RCC 7860 (cell line): Measurements from ENCODE around the gene BMERB1.
"Not testable (repeated sequence)": the region's sequence is repeated elsewhere in the genome, so short reads cannot be mapped to it uniquely, and the experiment has no call there.

Experiments used
- DNase-seq: peaks from one replicate; pipeline ENCODE4 v3.0.0-alpha.2; 2015; ENCODE audit warnings: low spot score
- FAIRE-seq: peaks from 2 replicates; lab custom pipeline; 2012; peaks lifted over from hg19 to GRCh38; lab: Jason Lieb, UNC

The BMERB1 gene

DNA sequence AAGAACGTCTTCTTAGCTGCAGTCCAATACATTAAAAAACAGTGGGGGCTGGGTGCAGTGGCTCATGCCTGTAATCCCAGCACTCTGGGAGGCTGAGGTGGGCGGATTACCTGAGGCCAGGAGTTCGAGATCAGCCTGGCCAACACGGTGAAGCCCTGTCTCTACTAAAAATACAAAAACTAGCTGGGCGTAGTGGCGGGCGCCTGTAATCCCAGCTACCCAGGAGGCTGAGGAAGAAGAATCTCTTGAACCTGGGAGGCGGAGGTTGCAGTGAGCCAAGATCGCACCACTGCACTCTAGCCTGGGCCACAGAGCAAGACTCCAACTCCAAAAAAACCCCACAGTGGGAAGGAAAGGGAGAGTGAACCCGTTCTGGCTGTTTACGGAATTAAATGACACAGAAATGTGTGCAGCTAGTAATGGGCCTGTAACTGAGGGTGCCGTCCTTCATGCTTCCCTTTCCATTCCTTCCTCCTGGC lies 172.9 kb downstream of the BMERB1 start:
- not testable (repeated sequence) for DNase-seq, FAIRE-seq

DNA sequence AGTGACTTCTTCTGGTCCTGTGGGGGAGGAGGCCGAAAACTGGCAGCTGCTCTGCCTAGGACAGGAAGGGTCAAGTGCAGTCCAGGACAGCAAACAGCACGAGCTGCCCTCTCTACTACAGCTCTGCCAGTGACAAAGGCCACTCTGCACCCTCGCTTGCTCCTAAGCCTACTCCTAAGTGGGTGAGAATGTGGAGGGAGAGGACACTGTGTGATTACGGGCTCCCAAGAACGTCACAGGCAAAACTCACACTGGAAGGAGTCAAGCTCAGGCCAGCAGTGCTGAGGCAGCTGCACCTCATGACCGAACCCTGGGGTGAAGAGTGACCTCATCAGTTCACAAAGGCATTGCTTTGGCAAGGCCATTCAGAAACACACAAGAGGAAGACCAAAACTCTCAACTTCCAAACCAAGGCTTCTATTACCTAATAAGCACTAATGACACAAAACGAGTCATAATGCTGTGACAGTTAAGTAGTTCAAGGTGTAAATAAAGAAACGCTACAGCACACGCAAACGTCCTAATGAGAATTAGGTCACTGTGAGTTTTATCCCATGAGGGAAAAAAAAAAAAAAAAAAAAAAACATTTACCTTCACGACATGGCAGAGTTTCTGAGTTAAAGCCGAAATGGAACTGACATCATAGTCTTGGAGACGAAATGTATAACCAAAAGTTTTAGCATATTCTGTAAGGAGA lies 173.5 kb downstream of the BMERB1 start:
- FAIRE-seq = no peak
- DNase-seq = no peak

DNA sequence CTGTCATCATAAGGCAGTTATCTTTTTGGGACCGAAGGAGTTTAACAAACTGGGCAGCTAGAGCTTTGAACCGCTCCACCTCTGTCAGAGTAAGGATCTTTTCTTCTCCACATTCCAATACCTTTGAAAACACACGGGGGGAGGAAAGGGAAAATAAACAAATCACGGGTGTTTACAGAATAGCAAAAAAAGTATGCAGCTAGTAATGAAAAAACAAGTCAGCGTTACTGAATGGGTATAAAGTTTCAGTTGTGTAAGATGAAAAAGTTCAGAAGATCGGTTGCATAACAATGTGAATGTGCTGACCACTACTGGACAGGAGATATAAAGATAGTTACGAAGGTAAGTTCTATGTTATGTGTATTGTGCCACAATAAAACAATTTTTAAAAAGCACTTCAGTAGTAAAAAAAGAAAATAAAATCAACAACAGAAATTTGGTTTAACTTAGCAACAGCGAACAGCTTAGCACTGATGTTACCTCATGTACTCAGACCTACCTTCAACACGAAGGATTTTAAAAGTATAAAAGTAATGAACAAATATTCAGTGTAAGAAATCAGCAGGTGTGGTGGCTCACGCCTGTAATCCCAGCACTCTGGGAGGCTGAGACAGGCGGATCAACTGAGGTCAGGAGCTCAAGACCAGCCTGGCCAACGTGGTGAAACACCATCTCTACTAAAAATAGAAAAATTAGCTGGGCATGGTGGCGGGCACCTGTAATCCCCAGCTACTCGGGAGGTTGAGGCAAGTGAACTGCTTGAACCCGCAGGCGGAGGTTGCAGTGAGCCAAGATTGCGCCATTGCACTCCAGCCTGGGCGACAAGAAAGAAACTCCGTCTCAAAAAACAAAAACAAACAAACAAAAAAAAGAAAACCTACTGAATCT lies 174.3 kb downstream of the BMERB1 start:
- no peak for FAIRE-seq
- no peak for DNase-seq

DNA sequence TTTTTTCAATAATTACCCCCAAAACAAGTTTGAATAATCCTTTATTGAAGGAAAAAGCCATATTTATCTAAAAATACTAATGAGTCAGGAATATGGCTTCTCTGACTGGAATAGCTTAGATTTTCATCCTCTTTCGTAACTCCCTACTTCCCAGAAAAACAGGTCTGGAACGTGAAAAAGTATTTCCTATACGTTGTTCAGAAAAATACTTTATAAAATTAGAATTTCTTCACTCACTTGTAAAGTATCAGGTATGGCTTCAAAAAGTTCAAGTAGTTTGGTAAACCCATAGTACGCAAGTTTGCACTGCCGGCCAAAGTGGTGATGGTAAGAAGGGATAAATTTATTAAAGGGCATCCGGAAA lies 174.9 kb downstream of the BMERB1 start:
- FAIRE-seq = no peak

DNA sequence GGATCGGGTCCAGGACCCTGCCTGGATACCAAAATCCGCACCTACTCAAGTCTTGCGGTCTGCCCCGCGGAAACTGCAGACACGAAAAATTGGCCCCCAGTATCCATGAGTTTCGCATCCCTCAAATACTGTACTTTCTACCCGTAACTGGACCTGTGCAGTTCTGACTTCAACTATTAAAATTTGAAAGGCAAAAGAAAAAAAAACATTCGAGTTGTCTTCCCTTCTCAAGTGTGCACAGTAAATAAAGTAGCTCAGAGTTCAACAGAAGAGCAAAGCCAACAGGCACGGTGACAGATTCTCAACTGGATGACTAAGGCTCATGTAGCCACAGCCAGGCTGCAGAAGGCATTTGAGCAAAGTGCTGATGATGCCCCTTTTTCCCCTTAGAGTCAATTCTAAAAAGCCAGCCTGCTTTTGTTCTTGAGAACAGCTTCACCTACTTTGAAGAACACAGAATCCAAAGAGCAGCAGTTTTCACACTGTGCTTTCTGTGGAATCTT lies 176.0 kb downstream of the BMERB1 start:
- DNase-seq (no peak), FAIRE-seq (no peak)

More for the DNA sequence above, 174.9 kb downstream of the BMERB1 start:
- DNase-seq = no peak

DNA sequence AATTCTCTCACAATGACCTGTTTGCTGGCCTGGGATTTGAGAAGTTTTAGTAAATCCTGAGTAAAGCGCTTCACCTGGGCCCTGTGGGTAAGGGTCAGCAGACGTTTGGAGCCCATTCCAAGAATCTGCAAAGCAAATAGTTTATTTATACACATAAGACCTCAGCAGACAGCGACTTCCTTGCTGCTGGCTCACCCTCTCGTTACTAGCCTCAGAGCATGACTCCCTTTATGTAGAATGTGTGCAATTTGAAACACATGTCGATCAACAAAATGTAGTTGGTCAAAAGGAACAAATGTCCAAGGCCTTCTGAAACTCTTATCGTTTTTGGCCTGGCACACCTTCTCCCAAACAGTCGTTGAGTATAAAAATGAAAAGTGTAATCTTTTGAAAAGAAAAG lies 177.2 kb downstream of the BMERB1 start:
- FAIRE-seq (no peak), DNase-seq (no peak)

DNA sequence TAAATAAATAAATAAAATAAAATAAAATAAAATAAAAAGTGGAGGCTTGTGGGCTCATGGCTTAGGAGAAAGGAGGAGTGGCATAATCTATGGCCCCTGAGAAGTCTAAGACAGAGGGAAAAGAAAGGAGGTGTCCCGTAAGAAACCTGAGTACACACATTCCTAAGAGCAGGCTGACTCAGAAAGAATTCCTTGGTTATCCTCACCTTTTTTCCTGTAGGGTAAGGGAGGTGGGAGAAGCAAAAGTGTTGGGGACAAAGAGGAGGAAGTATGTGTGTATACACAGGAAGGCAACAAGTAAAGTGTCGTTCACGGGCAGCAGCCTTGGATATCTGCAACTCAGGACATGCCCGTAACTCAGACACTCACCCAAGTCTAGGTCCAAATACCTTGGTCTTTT lies 179.3 kb downstream of the BMERB1 start:
- DNase-seq (peak; percentile 17), FAIRE-seq (no peak)

DNA sequence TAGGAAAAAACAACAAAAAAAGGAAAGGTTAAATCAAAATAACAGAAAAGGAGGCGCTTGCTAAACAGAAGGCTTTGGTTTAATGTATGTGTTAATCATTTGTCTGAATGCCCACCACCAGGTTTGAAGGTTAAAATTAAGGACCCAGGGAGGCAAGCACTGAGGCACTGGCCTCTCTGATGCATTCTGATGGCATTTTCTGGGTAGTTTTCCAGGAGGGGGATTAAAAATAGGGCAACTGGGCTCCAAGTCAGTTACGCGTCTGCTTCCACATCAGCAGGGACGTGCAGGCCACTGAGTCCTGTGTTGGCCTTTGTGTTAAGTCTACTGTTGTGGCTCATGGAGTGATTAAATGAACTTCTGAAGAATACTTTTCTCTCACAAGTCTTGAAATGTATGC lies 181.6 kb downstream of the BMERB1 start:
- FAIRE-seq (no peak), DNase-seq (no peak)

DNA sequence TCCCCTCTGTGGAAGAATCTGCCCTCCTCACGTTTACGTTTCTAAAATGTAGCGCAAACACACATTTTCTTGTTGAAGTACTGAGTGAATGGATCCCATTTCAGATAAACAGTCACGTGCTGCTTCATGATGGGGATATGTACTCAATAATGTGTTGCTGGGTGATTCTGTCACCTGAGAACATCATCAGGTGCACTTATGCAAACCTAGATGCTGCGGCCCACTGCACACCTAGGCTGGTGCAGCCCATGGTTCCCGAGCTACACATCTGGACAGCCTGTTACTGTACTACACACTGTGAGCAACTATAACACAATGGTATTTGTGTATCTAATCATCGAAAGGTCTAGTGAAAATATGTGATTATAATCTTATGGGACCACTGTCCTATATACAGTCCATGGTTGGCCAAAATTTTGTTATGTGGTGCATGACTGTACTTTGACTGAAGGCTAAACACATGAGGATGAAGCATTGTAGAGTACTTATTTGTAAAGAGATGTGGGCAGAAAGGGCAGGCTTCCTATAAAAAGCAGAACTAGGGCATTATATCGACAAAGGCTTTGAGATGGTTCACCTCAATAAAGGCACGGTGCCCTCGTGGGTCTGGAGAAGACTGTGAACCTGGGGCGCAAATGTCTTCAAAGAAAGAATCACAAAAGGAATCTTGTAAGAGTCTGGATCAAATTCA lies 182.2 kb downstream of the BMERB1 start:
- no peak for DNase-seq
- no peak for FAIRE-seq

DNA sequence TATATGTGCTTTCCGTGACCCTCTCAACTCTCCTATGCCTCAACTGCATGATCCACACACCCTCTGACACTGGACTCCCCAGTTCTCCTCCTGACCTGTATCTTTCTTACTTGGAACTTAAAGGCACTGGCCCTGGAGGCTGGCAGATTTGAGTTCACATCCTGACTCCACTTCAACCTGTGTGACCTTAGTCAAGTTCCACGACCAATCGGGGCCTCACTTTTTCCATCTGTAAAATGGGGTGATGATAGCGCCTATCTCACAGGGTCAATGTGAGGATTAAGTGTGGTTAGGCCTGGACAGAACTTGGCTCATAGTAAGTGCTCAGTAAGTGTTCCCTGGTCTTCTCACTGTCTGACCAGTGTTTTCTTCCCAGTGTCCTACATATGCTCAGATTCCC lies 183.5 kb downstream of the BMERB1 start:
- FAIRE-seq = no peak

DNA sequence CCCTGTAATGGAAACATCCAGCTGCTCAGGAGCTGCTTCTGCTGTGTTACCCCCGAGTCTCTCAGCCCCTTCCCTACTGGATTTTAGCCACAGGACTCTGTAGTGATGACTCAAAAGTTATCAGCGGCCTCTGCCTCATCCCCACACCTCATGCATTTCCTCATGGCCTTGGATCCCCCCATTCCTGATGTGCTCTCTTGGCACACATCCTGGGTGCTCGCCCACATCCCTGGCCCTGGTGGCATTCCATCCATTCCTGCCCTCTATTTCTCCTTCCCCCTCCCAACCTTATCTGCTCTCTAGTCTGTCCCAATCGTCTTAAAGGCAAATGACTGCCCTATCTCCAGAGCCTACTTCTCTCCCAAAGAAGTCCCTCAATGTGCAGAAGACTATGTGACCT lies 184.0 kb downstream of the BMERB1 start:
- peak; percentile 72 for DNase-seq
- FAIRE-seq = peak; percentile 70

More for the DNA sequence above, 183.5 kb downstream of the BMERB1 start:
- no peak for DNase-seq

DNA sequence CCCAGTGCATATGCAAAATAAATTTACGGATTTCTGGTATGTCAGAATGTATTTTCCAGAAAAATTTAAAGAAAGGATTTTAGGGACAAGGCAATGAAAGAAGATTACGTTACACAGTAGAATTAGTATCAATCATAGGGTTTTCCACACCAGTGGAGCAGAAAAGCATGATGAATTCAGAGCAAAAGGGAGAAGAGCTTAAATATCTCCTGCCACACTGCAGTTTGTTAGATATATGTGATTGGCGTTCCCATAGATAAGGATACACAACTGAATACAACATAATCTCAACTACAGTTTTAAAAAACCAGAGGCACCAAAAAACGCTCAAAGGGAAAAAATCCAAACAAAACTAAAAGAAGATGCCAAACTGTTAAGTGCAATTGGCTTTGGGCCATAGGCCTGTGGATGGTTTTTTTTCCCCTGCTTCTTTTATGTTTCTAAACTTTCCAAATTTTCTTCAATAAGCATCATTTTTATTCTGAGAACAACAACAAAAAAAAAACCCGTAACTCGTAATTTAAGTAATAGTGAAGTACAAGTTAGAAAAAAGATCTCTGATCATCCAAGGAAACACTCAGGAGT lies 186.3 kb downstream of the BMERB1 start:
- peak; percentile 85 for FAIRE-seq
- DNase-seq = peak; percentile 41

DNA sequence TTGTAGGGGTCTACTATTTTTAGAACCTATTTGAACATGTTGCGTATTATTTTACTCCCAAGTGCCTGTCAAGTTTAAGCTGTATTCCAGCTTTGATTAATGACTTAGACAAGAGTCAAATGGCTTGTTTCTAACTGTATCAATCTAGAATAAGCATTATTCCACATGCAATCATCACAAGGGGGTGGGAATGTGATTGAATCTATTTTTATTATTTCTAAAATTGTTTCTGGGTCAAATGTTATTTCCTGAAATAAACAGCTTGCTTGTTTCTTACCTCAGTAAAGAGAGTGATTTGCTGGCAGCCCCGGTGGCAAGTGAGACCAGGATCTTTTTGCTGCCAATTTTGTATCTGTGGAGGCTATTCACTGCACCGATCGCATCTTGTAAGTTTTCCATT lies 187.1 kb downstream of the BMERB1 start:
- FAIRE-seq (no peak), DNase-seq (no peak)

DNA sequence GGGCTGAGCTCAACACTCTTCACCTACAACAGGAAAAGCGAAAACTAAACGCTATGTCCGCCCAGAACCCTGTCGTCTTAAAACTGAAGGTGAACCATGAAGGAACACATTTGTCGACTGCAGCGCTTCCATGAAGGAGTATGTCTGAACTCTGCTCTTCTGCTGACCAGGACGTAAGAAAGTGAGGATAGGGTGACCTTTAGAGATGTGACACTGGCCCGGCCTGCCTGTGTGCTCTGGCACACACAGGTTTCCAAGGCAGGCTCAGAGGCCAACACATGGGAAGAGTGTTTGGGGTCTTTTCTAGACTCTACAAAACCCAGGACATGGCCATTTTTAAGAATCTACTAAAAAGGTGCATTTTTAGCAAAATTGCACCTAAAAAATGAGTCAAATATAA lies 187.5 kb downstream of the BMERB1 start:
- no peak for FAIRE-seq
- DNase-seq = no peak

DNA sequence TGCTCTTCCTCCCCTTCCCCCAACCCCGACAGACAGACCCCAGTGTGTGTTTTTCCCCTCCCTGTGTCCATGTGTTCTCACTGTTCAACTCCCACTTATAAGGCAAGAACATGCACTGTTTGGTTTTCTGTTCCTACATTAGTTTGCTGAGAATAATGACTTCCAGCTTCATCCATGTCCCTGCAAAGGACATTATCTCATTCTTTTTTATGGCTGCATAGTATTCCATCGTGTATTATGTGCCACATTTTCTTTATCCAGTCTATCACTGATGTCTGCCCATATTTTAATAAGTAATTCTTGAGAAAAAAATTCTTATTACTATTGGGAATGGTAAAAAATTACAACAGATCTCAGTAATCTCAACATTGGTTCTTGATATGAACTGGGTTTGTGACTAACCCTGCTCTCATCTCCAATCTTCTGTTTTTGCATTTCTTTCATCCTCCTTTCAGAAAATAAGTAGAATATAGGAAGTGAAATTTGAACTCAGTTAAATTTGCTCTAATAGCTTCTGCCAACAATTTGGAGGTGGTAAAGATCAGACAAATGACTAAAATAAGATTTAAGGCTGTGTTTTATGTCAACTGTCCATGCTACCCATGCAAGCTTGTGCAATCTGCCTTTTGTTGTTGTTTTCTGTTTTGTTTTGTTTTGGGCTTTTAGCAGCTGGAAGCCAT lies 197.5 kb downstream of the BMERB1 start:
- no peak for DNase-seq
- FAIRE-seq = no peak

DNA sequence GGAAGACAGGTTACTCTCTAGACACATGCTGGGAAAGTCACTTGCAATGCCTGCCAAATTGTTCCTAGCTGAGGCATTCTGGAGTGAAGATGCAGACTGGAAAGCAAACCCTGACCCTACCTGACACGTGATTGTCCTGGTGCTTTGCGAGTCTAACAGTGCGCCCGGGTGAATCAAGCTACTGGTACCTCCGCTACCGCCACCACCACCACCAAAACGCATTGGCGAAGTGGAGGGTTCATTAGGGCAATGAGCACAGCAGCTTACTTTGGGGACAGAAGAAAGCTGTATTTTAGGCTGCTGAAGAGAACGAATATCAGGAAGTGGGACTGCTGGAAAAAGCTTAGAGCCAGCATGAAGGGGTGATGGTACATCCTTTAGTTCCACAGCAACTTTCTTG lies 201.5 kb downstream of the BMERB1 start:
- FAIRE-seq (no peak), DNase-seq (no peak)

DNA sequence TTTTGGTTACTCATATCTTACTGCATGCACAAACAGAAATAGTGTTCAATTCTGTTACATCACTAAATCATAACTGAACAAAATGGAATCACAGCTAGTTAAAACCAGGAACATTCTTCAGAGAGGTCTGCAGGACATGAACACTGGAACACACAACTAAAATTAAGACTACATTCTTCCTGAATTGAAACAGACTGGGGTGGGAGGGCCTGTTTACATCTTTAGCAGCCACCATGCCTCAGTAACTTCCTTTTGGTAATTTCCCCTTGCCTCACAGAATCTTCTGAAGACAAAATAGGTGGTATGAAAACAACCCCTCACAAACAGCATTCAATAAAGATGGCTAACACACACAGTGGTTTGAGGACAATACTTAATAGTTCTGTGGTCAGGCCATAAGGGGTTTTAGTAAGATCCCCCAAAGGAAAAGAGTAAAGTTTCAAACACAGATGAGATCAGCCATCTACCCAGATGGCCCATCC lies 202.0 kb downstream of the BMERB1 start:
- FAIRE-seq (no peak), DNase-seq (no peak)
